HG03066 (cell line): Measurements from ENCODE around the gene EPB41.
A peak's percentile ranks its signal among the peaks of the same experiment; 100 is the strongest.
"Not testable (repeated sequence)": the region's sequence is repeated elsewhere in the genome, so short reads cannot be mapped to it uniquely, and the experiment has no call there.

Experiments
- ATAC-seq: cut with Tn5 transposase; IDR thresholded peaks from one replicate; pipeline ENCODE4 v1.9.1; 2021; ENCODE audit warnings: low read depth; ENCODE audit not compliant: unreplicated experiment

EPB41 gene

DNA sequence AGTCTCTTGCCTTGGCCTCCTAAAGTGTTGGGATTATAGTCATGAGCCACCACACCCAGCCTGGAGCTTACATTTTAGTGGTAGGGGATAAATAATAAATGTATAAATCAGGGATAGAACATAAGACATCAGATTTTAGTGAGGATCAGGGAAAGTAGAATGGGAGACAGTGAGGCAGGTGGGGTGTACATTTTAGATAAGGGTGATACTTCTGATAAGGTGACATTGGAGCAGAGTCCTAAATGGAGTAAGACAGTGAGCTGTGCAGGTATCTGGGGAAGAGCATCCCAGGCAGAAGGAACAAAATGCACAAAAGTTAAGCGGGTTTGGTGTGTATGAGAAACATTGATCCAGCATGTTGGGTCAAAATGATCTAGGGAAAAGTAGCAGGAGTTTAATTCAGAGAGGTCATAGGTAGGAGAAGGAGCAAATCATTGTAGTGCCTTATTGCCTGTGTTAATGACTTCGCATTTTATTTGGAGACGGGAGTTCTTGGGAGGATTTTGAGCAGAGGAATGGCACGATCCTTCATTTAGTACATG lies 11.1 kb downstream of the EPB41 start:
- no peak for ATAC-seq

DNA sequence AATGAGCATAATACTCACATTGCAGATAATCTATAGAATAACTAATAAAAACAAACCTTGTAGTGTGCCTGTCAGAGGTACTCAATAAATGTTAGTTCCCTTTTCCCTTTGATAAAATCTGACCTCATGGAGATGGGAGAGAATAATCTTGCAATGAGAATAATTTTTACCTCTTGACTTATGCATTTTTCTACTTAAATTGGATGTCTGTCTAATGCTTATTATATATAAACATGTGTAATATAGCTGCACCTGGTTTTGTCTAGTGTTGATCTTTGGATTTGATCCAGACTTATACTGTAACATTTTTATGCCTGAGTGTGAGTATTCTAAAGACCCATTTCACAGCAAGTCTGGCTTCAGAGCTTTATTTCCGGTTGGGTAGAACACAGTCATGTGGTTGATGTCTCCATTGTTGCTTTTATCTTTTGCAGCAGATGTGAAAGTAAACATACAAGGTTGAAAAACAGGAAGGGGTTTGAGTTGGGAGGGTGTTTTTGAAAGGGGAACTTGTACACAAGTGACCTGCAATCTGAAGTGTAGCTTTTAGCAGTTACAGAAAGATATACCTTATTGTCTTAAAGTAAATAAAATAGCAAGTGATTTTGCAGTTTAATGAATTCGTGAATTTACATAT lies 12.4 kb downstream of the EPB41 start:
- peak; percentile 95 for ATAC-seq

DNA sequence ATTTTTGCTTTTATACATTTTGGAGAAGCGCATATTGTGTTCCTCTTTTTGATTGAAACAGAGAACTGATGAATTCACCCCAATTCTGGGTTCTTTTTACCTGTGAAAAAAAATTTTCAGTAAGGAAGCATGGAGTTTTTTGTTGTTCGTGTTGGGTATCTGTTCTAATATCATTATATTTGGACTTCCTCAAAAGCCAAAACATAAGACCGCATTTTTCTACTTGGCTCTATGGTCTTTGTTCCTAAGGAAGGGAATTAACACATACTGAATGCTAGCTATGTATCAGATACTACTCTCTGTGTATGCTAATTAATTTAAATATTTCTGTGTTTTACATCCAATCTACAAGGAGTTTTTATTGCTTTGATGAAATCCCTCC lies 12.9 kb downstream of the EPB41 start:
- no peak for ATAC-seq

DNA sequence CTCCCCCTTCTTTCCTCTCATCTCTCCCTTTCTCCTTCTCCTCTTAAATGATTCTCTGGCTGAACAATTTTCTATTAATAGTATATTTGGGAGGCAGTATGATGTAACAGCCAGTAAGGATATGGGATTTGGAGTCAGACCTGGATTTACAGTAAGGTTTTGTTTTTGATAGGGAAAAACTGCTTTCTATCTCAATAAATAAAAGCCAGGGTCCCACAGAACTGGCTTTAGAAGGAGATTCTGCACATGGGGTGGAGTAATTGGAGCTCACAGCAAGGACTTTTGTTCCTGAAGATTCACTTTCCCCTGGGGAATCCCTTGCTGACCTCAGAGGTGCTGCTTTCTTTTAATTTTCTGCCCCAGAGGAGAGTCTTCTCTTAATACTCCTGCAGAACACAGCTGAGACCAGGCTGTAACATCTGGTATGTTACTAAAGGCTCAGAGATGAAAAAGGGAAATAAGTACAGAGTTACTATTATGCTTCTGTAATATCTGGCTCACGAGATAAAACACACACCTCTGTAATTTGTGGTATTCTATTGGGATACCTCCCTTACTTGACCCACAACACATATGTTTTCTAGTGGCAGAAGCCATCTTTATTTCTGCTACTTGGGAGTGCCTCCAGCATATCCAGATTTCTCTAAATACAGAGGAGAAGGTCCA lies 13.4 kb downstream of the EPB41 start:
- ATAC-seq, result no peak

DNA sequence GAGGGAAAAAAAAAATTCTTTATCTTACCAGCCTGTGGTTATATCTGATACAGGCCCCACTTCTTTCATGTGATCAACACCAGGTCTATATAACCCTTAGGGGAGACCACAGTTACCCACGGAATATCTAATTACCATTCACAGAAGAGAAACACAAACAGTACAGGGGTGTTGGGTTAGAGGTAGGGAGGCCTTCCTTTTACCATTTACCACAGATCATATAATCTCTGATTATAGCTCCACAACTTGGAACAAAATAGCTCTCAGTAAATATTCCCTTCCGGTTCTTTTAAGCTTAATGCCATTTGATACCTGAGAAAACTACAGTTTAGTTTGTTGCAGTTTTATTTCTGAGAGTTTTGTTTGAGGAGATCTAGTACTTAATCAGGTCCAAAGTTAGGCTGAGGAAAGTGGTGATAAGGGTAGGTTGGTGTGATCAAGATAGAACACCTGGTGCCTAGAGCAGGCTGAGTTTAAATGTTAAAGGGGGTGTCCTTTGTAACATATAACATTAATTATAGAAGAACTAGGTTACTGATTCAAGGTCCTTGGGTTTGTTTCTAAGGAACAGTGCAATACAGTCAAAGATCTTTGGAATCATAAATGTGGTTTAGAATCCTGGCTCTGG lies 14.1 kb downstream of the EPB41 start:
- ATAC-seq, result no peak

DNA sequence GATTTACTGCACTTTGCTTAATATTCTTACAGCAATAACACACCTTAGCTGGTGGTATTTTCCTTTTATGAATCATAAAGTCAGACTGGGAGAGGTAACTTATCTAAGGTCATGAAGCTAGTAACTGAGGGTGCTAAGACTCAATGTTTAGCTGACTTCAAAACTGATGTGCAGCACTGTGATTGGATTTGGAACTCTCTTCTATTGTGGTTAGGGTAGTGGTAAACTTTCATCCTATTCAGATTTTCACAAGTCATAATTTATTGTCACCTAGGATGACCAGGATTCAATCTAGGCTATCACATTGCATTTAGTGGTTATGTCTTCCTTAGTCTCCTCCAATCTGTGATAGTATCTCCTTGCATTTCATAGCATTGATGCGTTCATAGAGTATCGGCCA lies 18.9 kb downstream of the EPB41 start:
- ATAC-seq, result no peak

DNA sequence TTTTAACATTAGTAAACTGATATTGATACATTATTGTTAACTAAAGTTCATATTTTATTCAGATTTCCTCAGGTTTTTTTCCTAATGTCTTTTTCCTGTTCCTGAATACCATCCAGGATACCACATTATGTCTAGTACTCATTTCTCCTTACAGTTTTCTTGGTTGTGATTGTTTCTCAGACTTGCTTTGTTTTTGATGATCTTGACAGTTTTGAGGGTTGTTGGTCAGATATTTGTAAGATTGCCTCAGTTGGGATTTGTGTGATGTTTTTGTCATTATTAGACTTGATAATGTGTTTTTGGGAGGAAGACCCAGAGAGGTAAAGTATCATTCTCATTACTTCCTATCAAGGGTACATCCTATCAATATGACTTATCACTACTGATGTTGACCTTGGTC lies 19.5 kb downstream of the EPB41 start:
- no peak for ATAC-seq

DNA sequence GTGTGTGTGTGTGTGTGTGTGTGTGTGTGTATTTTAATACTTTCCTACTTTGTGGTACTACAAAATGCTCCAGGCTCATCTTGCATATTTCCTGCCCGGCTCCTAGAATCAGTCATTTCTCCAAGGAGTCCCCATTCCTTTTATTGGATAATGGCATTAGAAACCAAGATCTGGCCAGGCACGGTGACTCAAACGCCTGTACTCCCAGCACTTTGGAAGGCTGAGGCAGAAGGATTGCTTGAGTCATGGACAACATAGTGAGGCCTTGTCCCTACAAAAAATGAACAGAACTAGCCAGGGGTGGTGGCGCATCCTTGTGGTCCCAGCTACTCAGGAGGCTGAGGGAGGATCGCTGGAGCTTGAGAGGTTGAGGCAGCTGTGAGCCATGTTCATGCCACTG lies 20.3 kb downstream of the EPB41 start:
- ATAC-seq, result no peak

DNA sequence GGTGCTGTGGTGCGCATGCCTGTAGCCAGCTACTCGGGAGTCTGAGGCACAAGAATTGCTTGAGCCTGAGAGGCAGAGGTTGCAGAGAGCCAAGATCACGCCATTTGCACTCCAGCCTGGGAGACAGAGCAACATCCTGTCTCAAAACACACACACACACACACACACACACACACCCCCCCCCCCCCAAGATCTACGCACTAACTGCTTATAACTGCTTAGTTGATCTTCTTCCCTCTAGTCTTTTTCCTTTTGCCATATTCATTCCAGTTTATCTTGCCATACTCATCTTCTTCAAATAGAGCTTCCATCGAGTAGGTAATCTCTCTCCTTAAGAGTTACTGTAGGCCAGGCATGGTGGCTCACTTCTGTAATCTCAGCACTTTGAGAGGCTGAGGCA lies 20.9 kb downstream of the EPB41 start:
- no peak for ATAC-seq

DNA sequence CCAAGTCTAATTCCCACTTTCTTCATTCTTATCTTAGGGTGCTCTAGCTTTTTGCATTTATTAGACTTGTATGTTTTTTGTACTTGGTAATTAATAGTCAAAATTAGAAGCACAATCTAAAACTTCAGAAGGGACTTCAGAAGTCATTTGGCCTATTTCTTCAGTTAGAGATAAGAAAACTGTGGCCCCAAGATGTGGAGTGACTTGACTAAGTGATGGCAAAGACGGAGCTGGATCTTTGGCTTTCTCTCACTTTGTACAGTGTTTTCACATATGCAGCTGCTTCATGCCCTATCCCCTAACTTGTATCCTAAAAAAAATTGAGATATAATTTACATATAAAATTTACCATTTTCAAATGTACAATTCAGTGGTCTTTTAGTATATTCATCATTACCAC lies 21.7 kb downstream of the EPB41 start:
- ATAC-seq, result no peak

DNA sequence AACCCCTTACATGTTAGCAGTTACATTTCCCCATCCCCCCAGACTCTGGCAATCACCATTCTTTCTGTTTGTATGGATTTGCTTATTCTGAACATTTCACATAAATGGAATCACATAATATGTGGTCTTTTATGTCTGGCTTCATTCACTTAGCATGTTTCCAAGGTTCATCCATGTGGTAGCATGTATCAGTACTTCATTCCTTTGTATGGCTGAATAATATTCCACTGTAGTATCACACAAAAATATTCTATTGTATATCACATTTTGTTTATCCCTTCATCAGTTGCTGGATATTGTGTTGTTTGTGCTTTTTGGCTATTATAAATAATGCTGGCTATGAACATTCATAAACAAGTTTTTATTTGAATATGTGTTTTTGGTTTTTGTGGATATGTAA lies 22.2 kb downstream of the EPB41 start:
- no peak for ATAC-seq

DNA sequence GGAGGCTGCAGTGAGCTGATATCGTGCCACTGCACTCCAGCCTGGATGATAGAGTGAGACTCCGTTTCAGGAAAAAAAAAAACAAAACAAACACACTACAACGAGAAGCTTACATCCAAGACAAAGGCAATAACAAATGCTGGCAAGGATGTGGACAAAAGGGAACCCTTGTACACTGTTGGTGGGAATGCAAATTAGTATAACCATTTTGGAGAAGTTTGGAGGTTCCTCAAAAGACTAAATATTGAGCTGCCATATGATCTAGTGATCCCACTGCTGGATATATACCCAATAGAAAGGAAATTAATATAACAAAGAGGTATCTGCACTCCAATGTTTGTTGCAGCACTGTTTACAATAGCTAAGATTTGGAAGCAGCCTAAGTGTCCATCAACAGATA lies 29.2 kb downstream of the EPB41 start:
- ATAC-seq, result not testable (repeated sequence)

DNA sequence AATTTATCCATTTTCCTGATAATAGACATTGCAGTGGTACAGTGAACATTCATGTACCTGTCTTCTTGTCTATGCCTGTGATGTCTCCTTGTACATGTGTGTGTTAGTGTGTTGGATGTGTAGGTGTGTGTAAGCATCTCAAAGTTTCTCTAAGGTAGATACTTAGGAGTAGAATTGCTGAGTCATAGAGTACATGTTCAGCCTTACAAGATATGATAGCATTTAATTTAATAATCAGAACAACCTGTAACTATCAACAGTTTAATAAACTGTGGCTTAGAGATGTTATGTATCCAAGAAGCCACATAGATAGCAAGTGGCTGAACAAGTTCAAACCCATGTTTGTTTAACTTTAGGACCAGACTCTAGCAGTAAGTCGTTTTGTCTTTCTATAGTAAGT lies 35.6 kb downstream of the EPB41 start:
- ATAC-seq, result no peak

DNA sequence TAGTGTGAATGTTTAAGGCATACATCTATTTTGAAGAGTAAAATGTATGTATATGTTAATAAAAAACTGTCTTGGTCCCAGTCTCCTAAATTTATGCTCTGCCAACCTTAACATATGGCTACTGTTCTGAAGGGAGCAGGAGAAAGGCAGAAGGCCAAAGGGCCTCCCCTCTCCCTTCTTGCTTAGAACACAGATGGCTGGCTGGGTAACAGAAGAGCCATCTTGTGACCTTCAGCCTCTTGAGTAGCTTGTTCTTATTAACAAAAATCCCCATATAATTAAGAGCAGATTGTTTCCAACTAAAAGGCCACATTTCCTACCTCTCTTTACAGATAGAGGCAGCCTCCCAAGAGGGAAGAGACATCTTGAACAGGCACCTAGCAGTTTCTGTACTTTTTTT lies 36.1 kb downstream of the EPB41 start:
- ATAC-seq, result no peak

DNA sequence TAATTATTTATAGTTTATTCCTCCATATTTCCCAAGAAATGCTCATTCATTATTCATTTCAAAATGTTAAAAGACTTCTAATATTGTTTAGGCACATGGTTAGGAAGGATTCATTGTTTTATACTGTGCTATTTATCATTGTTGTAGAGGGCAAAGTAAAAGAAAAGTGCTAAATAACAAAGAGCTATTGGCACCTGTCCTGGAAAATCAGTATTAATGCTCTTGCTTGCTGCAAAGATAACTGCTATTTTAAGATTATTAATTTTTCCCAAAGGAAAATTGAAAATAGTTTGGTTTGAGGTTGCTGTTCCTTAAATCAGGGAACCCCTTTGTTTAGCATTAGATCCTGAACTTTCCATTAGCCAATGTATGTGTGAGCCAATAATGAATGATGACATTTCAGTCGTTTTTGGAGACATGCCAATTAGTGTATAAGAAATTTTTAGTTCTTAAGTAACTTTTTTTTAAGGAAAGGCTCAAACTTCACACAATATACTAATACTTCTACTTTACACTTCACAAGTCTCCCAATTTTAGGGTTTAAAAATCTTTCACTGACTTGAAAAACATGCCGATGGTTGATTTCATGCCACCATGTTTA lies 39.9 kb downstream of the EPB41 start:
- ATAC-seq, result no peak

DNA sequence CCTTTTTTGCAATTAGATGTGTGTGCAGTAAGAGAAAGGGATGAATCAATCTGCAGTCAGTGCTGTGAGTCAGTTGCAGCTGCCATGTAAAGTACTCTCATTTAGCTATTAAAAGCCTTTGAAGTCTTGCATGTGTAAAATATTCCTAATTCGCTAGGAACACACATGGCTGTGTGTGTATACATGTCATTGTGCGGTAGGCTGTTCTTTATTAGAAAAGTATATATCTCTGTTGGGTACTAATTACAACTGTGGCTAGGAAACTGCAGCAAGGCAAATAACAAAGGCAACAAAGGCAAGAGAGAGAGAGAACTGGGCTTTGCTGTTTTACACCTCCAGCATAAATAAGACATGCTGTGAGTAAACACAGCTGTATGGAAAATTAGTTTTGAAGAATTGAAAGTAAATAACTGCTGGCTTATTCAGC lies 41.7 kb downstream of the EPB41 start:
- ATAC-seq, result no peak

DNA sequence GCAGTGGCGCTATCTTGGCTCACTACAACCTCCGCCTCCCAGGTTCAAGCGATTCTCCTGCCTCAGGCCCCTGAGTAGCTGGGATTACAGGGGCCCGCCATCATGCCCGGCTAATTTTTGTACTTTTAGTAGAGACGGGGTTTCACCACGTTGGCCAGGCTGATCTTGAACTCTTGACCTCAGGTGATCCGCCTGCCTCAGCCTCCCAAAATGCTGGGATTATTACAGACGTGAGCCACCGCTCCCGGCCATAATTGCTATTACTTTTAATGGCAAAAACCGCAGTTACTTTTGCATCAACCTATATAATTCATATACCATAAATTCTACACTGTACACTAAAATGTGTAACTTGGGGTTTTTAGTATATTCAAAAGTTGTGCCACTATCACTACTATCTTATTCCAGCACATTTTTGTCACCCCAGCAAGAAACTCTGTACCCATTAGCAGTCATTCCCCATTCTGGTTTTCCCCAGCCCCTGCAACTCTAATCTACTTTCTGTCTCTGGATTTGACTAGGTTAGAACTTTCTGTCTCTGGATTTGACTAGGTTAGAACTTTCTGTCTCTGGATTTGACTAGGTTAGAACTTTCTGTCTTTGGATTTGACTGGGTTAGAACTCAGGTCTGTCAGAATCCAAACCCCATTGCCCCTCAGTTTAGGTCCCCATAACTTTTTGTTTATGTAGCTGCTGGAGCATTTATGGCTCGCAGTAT lies 47.9 kb downstream of the EPB41 start:
- ATAC-seq, result not testable (repeated sequence)

DNA sequence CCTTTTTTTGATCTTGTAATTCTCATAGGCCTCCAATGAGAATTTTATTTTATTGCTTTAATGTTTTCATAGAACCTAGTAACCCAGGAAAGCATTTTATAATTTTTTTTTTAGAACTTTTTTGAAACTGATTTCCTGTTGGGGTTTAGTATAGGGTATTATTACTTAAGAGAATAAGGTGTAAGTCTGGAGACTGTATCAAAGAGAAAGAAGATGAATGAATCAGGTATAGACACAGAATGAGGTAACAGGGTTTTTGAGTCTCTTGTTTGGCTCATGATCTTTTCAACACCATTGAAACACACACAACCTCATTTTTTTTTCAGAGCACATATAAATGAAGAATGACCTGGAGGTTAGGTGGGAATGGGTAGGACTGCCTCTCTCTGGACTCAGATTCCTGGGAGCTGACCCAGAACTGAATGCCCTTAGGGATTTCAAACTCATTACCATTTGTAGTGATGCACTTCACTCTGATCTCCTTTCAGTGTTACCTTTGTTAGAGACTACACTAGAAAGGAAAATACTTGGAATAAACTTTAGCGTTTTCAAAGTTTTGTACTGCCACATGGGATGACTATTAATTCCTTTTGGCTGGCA lies 51.0 kb downstream of the EPB41 start:
- no peak for ATAC-seq

DNA sequence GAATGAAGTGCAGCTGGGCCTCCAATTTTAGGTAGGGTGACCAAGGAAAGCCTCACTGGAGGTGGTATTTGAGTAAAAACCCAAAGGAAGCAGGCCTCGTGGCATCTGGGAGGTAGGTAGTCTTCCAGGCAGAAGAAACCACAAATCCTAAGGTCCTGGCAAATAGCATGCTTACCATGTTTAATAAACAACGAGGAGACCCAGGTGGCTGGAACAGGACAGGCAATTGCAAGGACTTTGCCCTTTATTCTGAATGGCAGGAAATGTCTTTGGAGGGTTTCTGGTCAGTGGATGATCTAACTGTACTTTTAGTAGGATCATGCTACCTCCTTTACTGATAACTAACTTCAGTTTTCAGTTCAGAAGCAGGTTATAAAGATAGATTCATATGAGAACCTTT lies 52.2 kb downstream of the EPB41 start:
- no peak for ATAC-seq

DNA sequence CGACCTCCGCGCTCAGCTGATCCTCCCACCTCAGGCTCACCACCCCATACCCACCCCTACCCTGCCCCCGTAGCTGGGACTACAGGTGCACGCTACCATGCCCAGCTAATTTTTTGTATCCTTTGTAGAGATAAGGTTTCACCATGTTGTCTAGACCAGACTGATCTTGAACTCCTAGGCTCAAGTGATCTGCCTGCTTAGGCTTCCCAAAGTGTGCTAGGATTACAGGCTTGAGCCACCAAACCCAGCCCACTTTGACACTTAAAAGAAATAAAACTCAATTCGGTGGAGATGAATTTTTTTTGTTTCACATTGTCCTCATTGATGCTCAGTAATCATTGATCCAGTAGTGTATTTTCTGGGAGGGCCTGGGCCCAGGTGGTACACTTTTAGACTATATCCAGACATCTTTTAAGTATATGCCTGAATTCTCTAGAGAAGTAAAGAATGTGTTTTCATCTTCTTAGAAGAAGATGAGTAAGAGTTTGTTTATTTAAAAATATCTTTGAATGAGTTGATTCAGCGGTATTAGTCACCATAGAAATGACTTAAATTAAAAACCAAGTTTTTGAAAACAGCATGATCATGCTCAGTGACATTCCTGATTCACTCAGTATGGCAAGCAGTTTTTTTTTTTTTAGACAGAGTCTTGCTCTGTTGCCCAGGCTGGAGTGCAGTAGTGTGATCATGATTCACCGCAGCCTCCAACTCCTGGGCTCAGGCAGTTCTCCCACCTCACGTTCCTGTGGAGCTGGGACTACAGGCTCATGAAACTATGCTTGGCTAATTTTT lies 57.8 kb downstream of the EPB41 start:
- no peak for ATAC-seq
